A673 (cell line): ENCODE data around the gene NR6A1. TPM values are rescaled to one million over a fixed set of nuclear protein-coding genes. Genes with fewer than 3 reads are reported as not detected.

Source experiments
- BruUV-seq: library from RNA; stranded (reverse); fragments of 400-500 nt; replicated peaks from 2 replicates; lab custom pipeline; 2021; lab: Mats Ljungman, UMichigan
- CTCF ChIA-PET: fragments of 300-600 bp; sonication (Branson Sonifier 250); formaldehyde crosslinking; loops from one replicate; lab custom pipeline; 2022; ENCODE audit warnings: antibody characterized with exemption; lab: Charles Lee
- POLR2A ChIA-PET: fragments of 300-600 bp; sonication (Branson Sonifier 250); formaldehyde crosslinking; loops from one replicate; lab custom pipeline; 2022; ENCODE audit warnings: antibody characterized with exemption; ENCODE audit not compliant: low non-redundant PET; lab: Charles Lee
- DNase-seq: peaks from one replicate; pipeline ENCODE4 v3.0.0-alpha.2; 2015; ENCODE audit warnings: low spot score
- H3K27ac ChIP-seq: fragments of 200-600 bp; sonication (generic); 2 replicates; pipeline ENCODE4 v1.5.1; 2016; ENCODE audit warnings: mixed run types, low read depth, mild to moderate bottlenecking, mixed read lengths, antibody characterized with exemption, low read length; ENCODE audit not compliant: poor library complexity, severe bottlenecking
- H3K27me3 ChIP-seq: fragments of 200-600 bp; sonication (generic); replicated peaks from 2 replicates; pipeline ENCODE4 v1.6.1; 2017; ENCODE audit warnings: mixed run types, low read depth, mild to moderate bottlenecking, mixed read lengths, antibody characterized with exemption, low read length; ENCODE audit not compliant: insufficient read depth, poor library complexity
- H3K36me3 ChIP-seq: fragments of 200-600 bp; sonication (generic); 2 replicates; pipeline ENCODE4 v1.6.1; 2016; ENCODE audit warnings: mixed run types, mild to moderate bottlenecking, mixed read lengths, antibody characterized with exemption, low read length; ENCODE audit not compliant: insufficient read depth, poor library complexity, severe bottlenecking
- H3K4me1 ChIP-seq: fragments of 200-600 bp; sonication (generic); 2 replicates; pipeline ENCODE4 v1.6.1; 2017; ENCODE audit warnings: mixed run types, mild to moderate bottlenecking, mixed read lengths, antibody characterized with exemption, low read length; ENCODE audit not compliant: insufficient read depth, poor library complexity, severe bottlenecking
- H3K4me3 ChIP-seq: fragments of 200-600 bp; sonication (generic); 2 replicates; pipeline ENCODE4 v1.5.1; 2016; ENCODE audit warnings: low read depth, mixed run types, mild to moderate bottlenecking, mixed read lengths, low read length; ENCODE audit not compliant: poor library complexity, severe bottlenecking
- H3K9me3 ChIP-seq: fragments of 200-600 bp; sonication (generic); 2 replicates; pipeline ENCODE4 v1.6.1; 2016; ENCODE audit warnings: mixed run types, low read depth, mild to moderate bottlenecking, mixed read lengths, antibody characterized with exemption, low read length; ENCODE audit not compliant: poor library complexity, severe bottlenecking
- CTCF ChIP-seq: fragments of 300-800, 200-600 bp; sonication (generic); conservative IDR thresholded peaks from 2 replicates; pipeline ENCODE4 v1.5.1; 2017; ENCODE audit warnings: low read depth, mild to moderate bottlenecking, antibody characterized with exemption, low read length, moderate library complexity, mixed read lengths
- EZH2 ChIP-seq: fragments of 200-600 bp; sonication (generic); IDR thresholded peaks from 2 replicates; pipeline ENCODE4 v1.6.1; 2017; ENCODE audit warnings: borderline replicate concordance, low read depth, mild to moderate bottlenecking, mixed read lengths, antibody characterized with exemption, low read length; ENCODE audit not compliant: poor library complexity, severe bottlenecking
- intact Hi-C: fragments of 100-400 bp; cut with micrococcal nuclease; formaldehyde crosslinking; loops from one replicate; pipeline ENCODE4 v1.10.0; 2022; ENCODE audit not compliant: unreplicated experiment
- total RNA-seq: library from RNA; stranded (reverse); gene quantifications from 2 replicates; pipeline ENCODE4 v1.2.3, GENCODE V29; 2021

NR6A1 gene
- total RNA-seq, 1 experiment from 2014 or later = 5.3 TPM

- ChIA-PET CTCF (no interaction called here), POLR2A (no interaction called here)
- no peaks in the 10 kb centered on the region for H3K9me3 ChIP-seq
- DNase-seq = no peak
- intact Hi-C loops = no loop called here
- H3K4me1 ChIP-seq = no peaks in the 10 kb centered on the region
- H3K4me3 ChIP-seq = no peak overlapping the region
- no peaks in the 10 kb centered on the region for H3K27me3 ChIP-seq
- no peaks in the 10 kb centered on the region for H3K36me3 ChIP-seq
- H3K27ac ChIP-seq = no peak overlapping the region
- TF ChIP-seq CTCF (no peak), EZH2 (no peak)
- no TSS peak for BruUV-seq
Observed at GRCh38 chr9:124541824-124542223, 229.3 kb downstream of the NR6A1 start.

GRCh38 chr9:124537926-124538325 lies 233.2 kb downstream of the NR6A1 start:
- no peaks in the 10 kb centered on the region for H3K27me3 ChIP-seq
- ChIA-PET POLR2A (no interaction called here), CTCF (no interaction called here)
- H3K4me1 ChIP-seq = no peaks in the 10 kb centered on the region
- H3K36me3 ChIP-seq = no peaks in the 10 kb centered on the region
- H3K27ac ChIP-seq = no peak overlapping the region
- intact Hi-C loops = no loop called here
- H3K9me3 ChIP-seq = no peaks in the 10 kb centered on the region
- no TSS peak for BruUV-seq
- no peak for TF ChIP-seq EZH2
- no peak for TF ChIP-seq CTCF
- H3K4me3 ChIP-seq = no peak overlapping the region
- DNase-seq = no peak

- H3K27me3 ChIP-seq = no peaks in the 10 kb centered on the region
- ChIA-PET CTCF (no interaction called here), POLR2A (no interaction called here)
- intact Hi-C loops = loop anchor here (1.0 kb wide), 1 partner anchor 117 kb away; no protein-coding TSS in a partner anchor
- BruUV-seq = no TSS peak
- no peak overlapping the region for H3K4me3 ChIP-seq
- no peaks in the 10 kb centered on the region for H3K9me3 ChIP-seq
- no peaks in the 10 kb centered on the region for H3K36me3 ChIP-seq
- TF ChIP-seq EZH2 (no peak), CTCF (no peak)
- no peak overlapping the region for H3K27ac ChIP-seq
- no peaks in the 10 kb centered on the region for H3K4me1 ChIP-seq
- no peak for DNase-seq
Observed at GRCh38 chr9:124535846-124536245, 235.3 kb downstream of the NR6A1 start.
